Eye (tissue), 1 donor: ENCODE results near the gene PDE6C.

Experiments used
- DNase-seq: peaks from one replicate; pipeline ENCODE4 v3.0.0-alpha.2; 2015

Gene PDE6C

GRCh38 chr10:93595378-93596161 is 16.8 kb upstream of the PDE6C start:
- no peak for DNase-seq

GRCh38 chr10:93596539-93596938 is 15.8 kb upstream of the PDE6C start:
- no peak for DNase-seq

GRCh38 chr10:93597075-93597599 is 15.2 kb upstream of the PDE6C start:
- no peak for DNase-seq

GRCh38 chr10:93598157-93598556 is 14.2 kb upstream of the PDE6C start:
- DNase-seq, result no peak

- DNase-seq, result no peak
These were observed 13.0 kb upstream of the PDE6C start for GRCh38 chr10:93599335-93599734.

GRCh38 chr10:93599778-93600177 is 12.6 kb upstream of the PDE6C start:
- no peak for DNase-seq

GRCh38 chr10:93600446-93601145 is 11.7 kb upstream of the PDE6C start:
- peak; percentile 59 for DNase-seq

GRCh38 chr10:93601146-93601773 is 11.1 kb upstream of the PDE6C start, which contains the start of gene RBP4:
RBP4 (minus strand) TSS chr10:93601235; CDS start chr10:93601028, 207 bp downstream.
- peak; percentile 53 for DNase-seq

GRCh38 chr10:93601774-93602162 is 10.6 kb upstream of the PDE6C start:
- no peak for DNase-seq

- DNase-seq, result no peak
These were observed 9.3 kb upstream of the PDE6C start for GRCh38 chr10:93603023-93603422.

GRCh38 chr10:93604146-93604545 is 8.2 kb upstream of the PDE6C start:
- no peak for DNase-seq

GRCh38 chr10:93608421-93608820 is 3.9 kb upstream of the PDE6C start:
- no peak for DNase-seq

GRCh38 chr10:93613126-93613525 is 789 bp downstream of the PDE6C start:
- DNase-seq, result no peak

- DNase-seq, result no peak
These were observed 1.9 kb downstream of the PDE6C start for GRCh38 chr10:93614101-93614825.

GRCh38 chr10:93615576-93616235 is 3.4 kb downstream of the PDE6C start:
- no peak for DNase-seq

GRCh38 chr10:93620925-93621324 is 8.6 kb downstream of the PDE6C start:
- no peak for DNase-seq

GRCh38 chr10:93622942-93623341 is 10.6 kb downstream of the PDE6C start:
- DNase-seq, result no peak

- DNase-seq, result peak; percentile 52
These were observed 16.5 kb downstream of the PDE6C start for GRCh38 chr10:93628858-93629257.

GRCh38 chr10:93629647-93630305 is 17.4 kb downstream of the PDE6C start:
- DNase-seq, result peak; percentile 51

- DNase-seq, result peak; percentile 69
These were observed 18.6 kb downstream of the PDE6C start for GRCh38 chr10:93630625-93631557.

GRCh38 chr10:93639791-93640190 is 27.5 kb downstream of the PDE6C start:
- DNase-seq, result no peak
